NCI-H345 (cell line): ENCODE data around the gene POM121L2.

Experiments used
- DNase-seq: peaks from one replicate; lab custom pipeline; 2025; lab: John Stamatoyannopoulos, UW

Gene POM121L2

GRCh38 chr6:27312146-27312949, at the start of gene POM121L2:
Gene POM121L2, minus strand, starts transcription at chr6:27312273. Its CDS starts 103 bp downstream, at chr6:27312170.
- DNase-seq, result peak; percentile 86

- no peak for DNase-seq
Measured at GRCh38 chr6:27359231-27359630, 47.2 kb upstream of the POM121L2 start.

- DNase-seq, result no peak
Measured at GRCh38 chr6:27358786-27359185, 46.7 kb upstream of the POM121L2 start.

- no peak for DNase-seq
Measured at GRCh38 chr6:27352850-27353249, 40.8 kb upstream of the POM121L2 start.

- DNase-seq, result no peak
Measured at GRCh38 chr6:27334141-27334540, 22.1 kb upstream of the POM121L2 start.

GRCh38 chr6:27333642-27334040, 21.6 kb upstream of the POM121L2 start:
- DNase-seq, result no peak

GRCh38 chr6:27332692-27333641, 20.9 kb upstream of the POM121L2 start:
- peak; percentile 71 for DNase-seq

GRCh38 chr6:27327023-27327738, 15.1 kb upstream of the POM121L2 start:
- DNase-seq, result no peak

GRCh38 chr6:27321901-27322300, 9.8 kb upstream of the POM121L2 start:
- DNase-seq, result no peak

GRCh38 chr6:27321370-27321769, 9.3 kb upstream of the POM121L2 start:
- DNase-seq, result no peak

- no peak for DNase-seq
Measured at GRCh38 chr6:27318973-27319372, 6.9 kb upstream of the POM121L2 start.

- DNase-seq, result no peak
Measured at GRCh38 chr6:27314046-27314445, 2.0 kb upstream of the POM121L2 start.

- no peak for DNase-seq
Measured at GRCh38 chr6:27312950-27313271, 838 bp upstream of the POM121L2 start.

- no peak for DNase-seq
Measured at GRCh38 chr6:27311806-27312145, 297 bp downstream of the POM121L2 start.

- no peak for DNase-seq
Measured at GRCh38 chr6:27303613-27304272, 8.3 kb downstream of the POM121L2 start.

- DNase-seq, result peak; percentile 29
Measured at GRCh38 chr6:27297857-27298730, 14.0 kb downstream of the POM121L2 start.

GRCh38 chr6:27297484-27297856, 14.6 kb downstream of the POM121L2 start:
- DNase-seq, result no peak

GRCh38 chr6:27296106-27296783, 15.8 kb downstream of the POM121L2 start:
- peak; percentile 41 for DNase-seq

GRCh38 chr6:27295301-27296079, 16.6 kb downstream of the POM121L2 start:
- peak; percentile 84 for DNase-seq

GRCh38 chr6:27294409-27294808, 17.7 kb downstream of the POM121L2 start:
- no peak for DNase-seq
